Activated CD4-positive, alpha-beta T cell treated with anti-CD3 and anti-CD28 coated beads, Interleukin-2, amount 10 ng/mL, durations not matched to agents 24 days and 14 days (primary cell): ENCODE measurements around the gene KHDRBS2. TPM values are rescaled to one million over a fixed set of nuclear protein-coding genes. Genes with fewer than 3 reads are reported as not detected.

Source experiments
- DNase-seq: peaks from one replicate; pipeline ENCODE4 v3.0.0; 2022
- H3K27ac Mint-ChIP-seq: one replicate; pipeline ENCODE4 v1.8.0; 2022; ENCODE audit warnings: mild to moderate bottlenecking, mixed read lengths
- H3K27me3 Mint-ChIP-seq: one replicate; pipeline ENCODE4 v1.8.0; 2022; ENCODE audit warnings: mixed read lengths
- H3K36me3 Mint-ChIP-seq: one replicate; pipeline ENCODE4 v1.8.0; 2022; ENCODE audit warnings: low read depth, mild to moderate bottlenecking, mixed read lengths
- H3K4me1 Mint-ChIP-seq: one replicate; pipeline ENCODE4 v1.8.0; 2021; ENCODE audit warnings: mixed read lengths
- H3K4me3 Mint-ChIP-seq: one replicate; pipeline ENCODE4 v1.8.0; 2022; ENCODE audit warnings: mild to moderate bottlenecking, moderate library complexity, mixed read lengths
- H3K9me3 Mint-ChIP-seq: one replicate; pipeline ENCODE4 v1.8.0; 2021; ENCODE audit warnings: mixed read lengths
- intact Hi-C: fragments of 100-400 bp; cut with micrococcal nuclease; formaldehyde crosslinking; loops from one replicate; pipeline ENCODE4 v1.15.1; 2023
- total RNA-seq: library from RNA; stranded (reverse); gene quantifications from 2 replicates; pipeline ENCODE4 v1.2.3, GENCODE V29; 2022

KHDRBS2 gene
- total RNA-seq, 1 donor from 2014 or later, result not detected

DNA sequence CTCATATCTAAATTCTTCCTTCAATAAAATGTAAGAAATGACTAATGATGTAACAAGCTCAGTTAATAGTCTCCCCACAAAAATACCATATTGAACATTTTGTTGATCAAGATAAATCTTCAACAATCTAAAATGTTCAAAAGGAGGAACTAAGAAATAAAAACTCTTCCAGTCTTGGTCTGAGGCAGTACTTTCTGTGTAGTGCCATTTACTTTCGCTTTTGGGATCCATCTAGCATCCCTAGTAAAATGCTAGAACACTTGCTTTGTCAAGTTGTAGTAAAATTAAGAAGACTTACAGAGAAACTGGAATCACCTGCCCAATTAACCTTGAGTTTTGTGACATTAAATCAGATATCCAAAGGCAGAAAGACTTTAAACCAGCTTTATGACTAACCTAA is 246.4 kb downstream of the KHDRBS2 start:
- H3K27me3 Mint-ChIP-seq, result no peaks in the 10 kb centered on the region
- no peak overlapping the region for H3K4me3 Mint-ChIP-seq
- H3K27ac Mint-ChIP-seq, result no peak overlapping the region
- DNase-seq, result no peak
- intact Hi-C loops, result no loop called here
- no peaks in the 10 kb centered on the region for H3K4me1 Mint-ChIP-seq
- H3K9me3 Mint-ChIP-seq, result peaks cover 7% of the 10 kb centered on the region
- no peaks in the 10 kb centered on the region for H3K36me3 Mint-ChIP-seq

DNA sequence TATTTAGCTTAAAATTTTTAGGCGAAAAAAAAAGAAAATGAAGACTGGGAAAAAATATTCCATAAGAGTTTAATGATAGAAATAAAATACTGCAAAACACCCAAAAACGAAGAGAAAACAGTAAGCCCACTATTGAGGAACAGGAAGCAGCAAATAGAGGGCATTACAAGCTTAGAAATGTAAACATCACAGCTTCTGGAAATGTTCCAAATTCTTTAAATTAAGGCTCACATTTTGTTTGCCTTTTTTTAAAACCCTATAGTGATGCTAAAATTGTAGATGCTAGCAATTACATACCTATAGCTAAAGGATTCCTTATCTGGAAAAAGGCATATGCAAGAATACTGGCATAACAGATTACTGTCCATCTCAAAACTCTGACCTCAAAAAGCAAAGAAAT is 248.6 kb downstream of the KHDRBS2 start:
- no peaks in the 10 kb centered on the region for H3K27me3 Mint-ChIP-seq
- no peak overlapping the region for H3K4me3 Mint-ChIP-seq
- peaks cover 14% of the 10 kb centered on the region for H3K9me3 Mint-ChIP-seq
- no peaks in the 10 kb centered on the region for H3K4me1 Mint-ChIP-seq
- no peak overlapping the region for H3K27ac Mint-ChIP-seq
- intact Hi-C loops, result no loop called here
- no peaks in the 10 kb centered on the region for H3K36me3 Mint-ChIP-seq
- DNase-seq, result no peak

- H3K4me1 Mint-ChIP-seq, result no peaks in the 10 kb centered on the region
- intact Hi-C loops, result no loop called here
- no peaks in the 10 kb centered on the region for H3K27me3 Mint-ChIP-seq
- H3K9me3 Mint-ChIP-seq, result peaks cover 19% of the 10 kb centered on the region
- H3K36me3 Mint-ChIP-seq, result no peaks in the 10 kb centered on the region
- no peak for DNase-seq
- H3K4me3 Mint-ChIP-seq, result no peak overlapping the region
- no peak overlapping the region for H3K27ac Mint-ChIP-seq
These were observed 250.1 kb downstream of the KHDRBS2 start for GRCh38 chr6:62035952-62036351.

DNA sequence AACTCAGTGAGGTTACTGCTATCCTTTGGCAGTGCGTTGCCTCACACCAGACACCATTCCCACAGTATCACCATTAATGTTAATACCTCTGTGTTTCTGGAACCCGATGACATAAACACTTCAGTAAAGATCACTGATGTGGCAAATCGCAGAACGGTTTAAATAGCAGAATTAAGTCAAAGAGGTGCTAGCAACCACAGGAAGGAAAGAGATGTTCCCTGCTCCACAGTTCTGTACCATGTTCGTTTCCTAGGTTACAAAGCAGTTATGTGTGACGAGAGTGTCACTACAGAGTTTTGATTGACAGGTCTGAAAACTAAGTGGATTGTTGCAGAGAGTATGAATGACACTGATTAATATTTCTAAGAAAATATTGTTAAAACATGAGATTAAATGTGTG is 272.3 kb downstream of the KHDRBS2 start:
- H3K27ac Mint-ChIP-seq, result no peak overlapping the region
- H3K27me3 Mint-ChIP-seq, result no peaks in the 10 kb centered on the region
- no peak overlapping the region for H3K4me3 Mint-ChIP-seq
- peaks cover 7% of the 10 kb centered on the region for H3K9me3 Mint-ChIP-seq
- intact Hi-C loops, result no loop called here
- no peaks in the 10 kb centered on the region for H3K4me1 Mint-ChIP-seq
- DNase-seq, result no peak
- H3K36me3 Mint-ChIP-seq, result no peaks in the 10 kb centered on the region

GRCh38 chr6:62009445-62009844 is 276.6 kb downstream of the KHDRBS2 start:
- Mint-ChIP-seq H3K4me1 (no peaks in the 10 kb centered on the region), H3K36me3 (no peaks in the 10 kb centered on the region), H3K27me3 (no peaks in the 10 kb centered on the region), H3K9me3 (peaks cover 8% of the 10 kb centered on the region), H3K27ac (no peak overlapping the region), H3K4me3 (no peak overlapping the region)
- intact Hi-C loops, result no loop called here
- DNase-seq, result no peak

- no peak overlapping the region for H3K4me3 Mint-ChIP-seq
- no peak overlapping the region for H3K27ac Mint-ChIP-seq
- H3K9me3 Mint-ChIP-seq, result no peaks in the 10 kb centered on the region
- no peaks in the 10 kb centered on the region for H3K4me1 Mint-ChIP-seq
- H3K27me3 Mint-ChIP-seq, result no peaks in the 10 kb centered on the region
- no peaks in the 10 kb centered on the region for H3K36me3 Mint-ChIP-seq
- intact Hi-C loops, result no loop called here
- DNase-seq, result no peak
These were observed 296.4 kb downstream of the KHDRBS2 start for GRCh38 chr6:61989616-61990015.

DNA sequence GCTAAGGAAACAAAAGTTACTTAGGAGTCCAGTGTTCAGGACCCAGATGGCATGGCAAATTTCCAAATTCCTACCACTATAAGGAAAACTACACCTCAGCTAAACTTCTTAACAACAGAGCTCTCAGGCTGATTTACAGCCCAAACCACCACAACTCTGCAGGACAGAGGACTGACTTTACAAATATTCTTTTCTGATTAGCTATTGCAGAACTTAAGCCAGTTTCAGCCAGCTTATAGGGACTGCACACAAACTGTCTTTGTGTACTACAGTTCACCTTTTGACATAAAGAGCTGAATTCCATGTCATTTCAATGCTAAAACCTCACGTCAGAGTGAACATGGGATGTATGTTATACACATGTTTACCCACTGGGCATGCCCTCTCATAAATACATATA is 305.4 kb downstream of the KHDRBS2 start:
- Mint-ChIP-seq H3K27me3 (no peaks in the 10 kb centered on the region), H3K4me3 (no peak overlapping the region), H3K9me3 (no peaks in the 10 kb centered on the region), H3K36me3 (no peaks in the 10 kb centered on the region), H3K27ac (no peak overlapping the region), H3K4me1 (no peaks in the 10 kb centered on the region)
- intact Hi-C loops, result no loop called here
- DNase-seq, result no peak

DNA sequence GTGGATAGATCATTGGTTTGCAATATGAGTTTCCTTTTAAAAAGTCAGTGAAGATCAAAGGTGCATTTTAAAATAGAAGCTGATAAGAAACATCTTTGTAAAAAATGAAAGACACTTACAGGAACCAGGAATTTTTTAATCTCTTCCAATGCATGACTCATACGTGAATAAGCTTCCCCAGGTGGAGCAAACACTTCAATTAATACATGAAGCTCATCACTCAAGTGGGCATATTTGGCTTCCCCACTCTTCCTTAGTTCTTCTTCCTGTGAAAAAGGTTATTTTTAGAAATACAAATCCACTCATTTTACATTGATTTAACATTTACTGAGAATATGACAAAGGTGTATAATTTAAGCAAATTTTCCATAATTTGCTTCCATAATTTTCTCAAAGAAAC is 308.1 kb downstream of the KHDRBS2 start:
- intact Hi-C loops, result no loop called here
- Mint-ChIP-seq H3K27ac (no peak overlapping the region), H3K9me3 (no peaks in the 10 kb centered on the region), H3K4me3 (no peak overlapping the region), H3K27me3 (no peaks in the 10 kb centered on the region), H3K36me3 (no peaks in the 10 kb centered on the region), H3K4me1 (no peaks in the 10 kb centered on the region)
- DNase-seq, result no peak

DNA sequence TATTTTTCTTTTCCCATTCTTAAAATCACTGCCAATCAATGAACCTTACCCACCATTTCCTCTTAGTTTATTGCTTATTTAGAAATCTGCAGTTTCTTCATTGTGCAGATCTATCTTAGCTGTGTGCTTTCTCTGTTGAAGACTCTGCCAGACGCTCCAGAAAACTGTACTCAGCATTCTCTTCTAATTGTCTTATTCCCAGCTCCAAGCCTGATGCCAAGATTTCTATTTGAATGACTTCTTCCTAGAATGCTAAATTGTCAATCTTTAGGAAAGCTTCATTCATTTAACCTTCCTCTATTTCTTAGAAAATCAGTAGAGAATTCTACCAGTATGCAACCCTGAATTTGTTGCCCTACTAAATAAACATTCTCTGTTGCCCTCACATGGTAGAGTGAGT is 308.9 kb downstream of the KHDRBS2 start:
- H3K36me3 Mint-ChIP-seq, result no peaks in the 10 kb centered on the region
- H3K27ac Mint-ChIP-seq, result no peak overlapping the region
- intact Hi-C loops, result no loop called here

DNA sequence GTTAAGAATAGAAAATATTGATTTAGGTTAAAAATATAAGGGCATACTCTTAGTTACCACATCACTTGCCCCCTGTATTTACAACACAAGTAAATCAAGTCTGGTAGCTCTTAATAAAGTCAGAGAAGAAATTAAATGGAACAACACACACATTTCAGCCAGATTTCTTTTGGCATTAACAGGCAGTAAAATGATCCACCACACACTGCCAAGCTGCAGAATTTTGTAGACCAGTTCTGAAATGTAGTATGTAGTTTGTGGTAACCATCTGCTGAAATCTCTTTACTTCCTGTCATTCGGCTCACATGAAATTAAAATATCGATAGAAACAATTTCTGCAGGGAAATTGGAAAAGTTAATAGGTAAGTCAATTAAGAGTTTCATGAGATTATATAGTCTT is 326.8 kb downstream of the KHDRBS2 start:
- Mint-ChIP-seq H3K36me3 (no peaks in the 10 kb centered on the region), H3K4me1 (no peaks in the 10 kb centered on the region), H3K9me3 (peaks cover 28% of the 10 kb centered on the region), H3K27me3 (no peaks in the 10 kb centered on the region), H3K4me3 (no peak overlapping the region), H3K27ac (no peak overlapping the region)
- intact Hi-C loops, result no loop called here
- DNase-seq, result no peak

More for the DNA sequence above, 308.9 kb downstream of the KHDRBS2 start:
- H3K9me3 Mint-ChIP-seq, result no peaks in the 10 kb centered on the region
- no peaks in the 10 kb centered on the region for H3K4me1 Mint-ChIP-seq
- DNase-seq, result no peak
- H3K4me3 Mint-ChIP-seq, result no peak overlapping the region
- H3K27me3 Mint-ChIP-seq, result no peaks in the 10 kb centered on the region

GRCh38 chr6:61953851-61954250 is 332.2 kb downstream of the KHDRBS2 start:
- H3K27ac Mint-ChIP-seq, result no peak overlapping the region
- H3K4me3 Mint-ChIP-seq, result no peak overlapping the region
- H3K4me1 Mint-ChIP-seq, result no peaks in the 10 kb centered on the region
- DNase-seq, result no peak
- intact Hi-C loops, result no loop called here
- H3K27me3 Mint-ChIP-seq, result no peaks in the 10 kb centered on the region
- no peaks in the 10 kb centered on the region for H3K36me3 Mint-ChIP-seq
- peaks cover 21% of the 10 kb centered on the region for H3K9me3 Mint-ChIP-seq

- H3K27me3 Mint-ChIP-seq, result no peaks in the 10 kb centered on the region
- intact Hi-C loops, result no loop called here
- H3K27ac Mint-ChIP-seq, result no peak overlapping the region
- no peaks in the 10 kb centered on the region for H3K36me3 Mint-ChIP-seq
- peaks cover 9% of the 10 kb centered on the region for H3K9me3 Mint-ChIP-seq
- H3K4me1 Mint-ChIP-seq, result no peaks in the 10 kb centered on the region
- DNase-seq, result no peak
- no peak overlapping the region for H3K4me3 Mint-ChIP-seq
These were observed 334.4 kb downstream of the KHDRBS2 start for GRCh38 chr6:61951586-61951985.

DNA sequence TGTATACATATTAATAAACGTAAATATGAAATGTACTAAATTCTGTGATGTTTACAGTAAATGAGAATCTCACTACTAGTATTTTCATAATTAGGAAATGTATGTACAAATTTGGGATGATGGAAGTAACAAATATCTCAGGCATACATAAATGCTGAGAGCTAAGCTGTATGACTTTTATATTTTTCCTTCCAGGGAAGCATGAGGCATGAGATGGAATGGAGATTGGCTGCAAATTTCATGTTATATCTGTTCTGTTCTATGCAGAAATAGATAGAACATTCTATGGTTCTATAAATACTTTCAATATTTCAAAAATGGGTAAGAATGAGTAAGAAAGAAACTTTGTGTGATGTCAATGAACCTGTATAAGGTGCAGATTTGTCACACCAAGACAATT is 335.2 kb downstream of the KHDRBS2 start:
- DNase-seq, result no peak
- Mint-ChIP-seq H3K4me3 (no peak overlapping the region), H3K36me3 (no peaks in the 10 kb centered on the region), H3K9me3 (peaks cover 3% of the 10 kb centered on the region), H3K27ac (no peak overlapping the region), H3K4me1 (no peaks in the 10 kb centered on the region), H3K27me3 (no peaks in the 10 kb centered on the region)
- intact Hi-C loops, result no loop called here

- peaks cover 3% of the 10 kb centered on the region for H3K9me3 Mint-ChIP-seq
These were observed 336.1 kb downstream of the KHDRBS2 start for GRCh38 chr6:61949971-61950370.

GRCh38 chr6:61949161-61949560 is 336.9 kb downstream of the KHDRBS2 start:
- intact Hi-C loops, result no loop called here
- no peaks in the 10 kb centered on the region for H3K27me3 Mint-ChIP-seq
- H3K36me3 Mint-ChIP-seq, result no peaks in the 10 kb centered on the region
- peaks cover 3% of the 10 kb centered on the region for H3K9me3 Mint-ChIP-seq
- no peak for DNase-seq
- H3K27ac Mint-ChIP-seq, result no peak overlapping the region
- H3K4me3 Mint-ChIP-seq, result no peak overlapping the region
- no peaks in the 10 kb centered on the region for H3K4me1 Mint-ChIP-seq

More at GRCh38 chr6:61949971-61950370, 336.1 kb downstream of the KHDRBS2 start:
- Mint-ChIP-seq H3K36me3 (no peaks in the 10 kb centered on the region), H3K27me3 (no peaks in the 10 kb centered on the region), H3K27ac (no peak overlapping the region), H3K4me3 (no peak overlapping the region), H3K4me1 (no peaks in the 10 kb centered on the region)
- intact Hi-C loops, result no loop called here
- DNase-seq, result no peak
